ENCODE data around the gene IFT20. TPM values are rescaled to one million over a fixed set of nuclear protein-coding genes. Genes with fewer than 3 reads are reported as not detected.

IFT20 gene
- total and polyA plus RNA-seq, 9 of the 15 experiments (the other 6 are each of a cell fraction or from before 2014, with no cell fraction given) = 11.2 to 38.6 (median 20.1) TPM

DNA sequence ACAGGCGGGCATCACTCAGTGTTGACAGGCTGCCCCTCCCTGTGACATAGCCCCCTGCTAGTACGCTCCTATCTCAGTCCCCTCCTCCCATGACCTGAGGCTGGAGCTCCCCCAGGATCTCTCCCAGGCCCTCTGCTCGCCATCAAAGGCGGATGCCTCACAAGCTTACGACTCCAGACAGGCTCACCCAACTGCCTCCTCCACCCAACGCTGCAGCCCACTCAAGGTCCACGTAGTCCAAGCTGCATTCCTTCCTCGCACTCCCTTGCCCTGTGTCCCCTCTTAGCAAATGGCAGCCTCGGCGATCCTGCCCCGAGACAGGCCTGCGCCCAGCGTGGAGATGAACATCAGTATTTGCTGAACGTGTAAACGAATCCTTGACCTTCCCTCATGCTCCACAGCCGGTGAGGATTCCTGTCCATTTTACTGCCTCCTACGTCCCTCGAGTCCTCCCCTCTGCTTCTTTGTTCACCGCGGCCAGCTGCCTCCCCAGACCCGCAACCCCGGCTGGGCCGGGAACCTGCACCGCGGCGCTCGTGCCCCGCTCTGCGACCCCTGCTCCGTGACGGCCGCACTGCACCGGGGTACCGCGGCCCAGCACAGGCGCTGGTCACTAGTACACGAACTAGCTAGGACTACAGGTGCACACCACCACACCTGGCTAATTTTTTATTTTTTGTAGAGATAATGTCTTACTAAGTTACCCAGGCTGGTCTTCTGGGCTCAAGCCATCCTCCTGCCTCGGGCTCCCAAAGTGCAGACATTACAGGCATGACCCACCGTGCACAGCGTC is 17.1 kb downstream of the IFT20 start (continued):
- TF ChIP-seq, protein P1, sequence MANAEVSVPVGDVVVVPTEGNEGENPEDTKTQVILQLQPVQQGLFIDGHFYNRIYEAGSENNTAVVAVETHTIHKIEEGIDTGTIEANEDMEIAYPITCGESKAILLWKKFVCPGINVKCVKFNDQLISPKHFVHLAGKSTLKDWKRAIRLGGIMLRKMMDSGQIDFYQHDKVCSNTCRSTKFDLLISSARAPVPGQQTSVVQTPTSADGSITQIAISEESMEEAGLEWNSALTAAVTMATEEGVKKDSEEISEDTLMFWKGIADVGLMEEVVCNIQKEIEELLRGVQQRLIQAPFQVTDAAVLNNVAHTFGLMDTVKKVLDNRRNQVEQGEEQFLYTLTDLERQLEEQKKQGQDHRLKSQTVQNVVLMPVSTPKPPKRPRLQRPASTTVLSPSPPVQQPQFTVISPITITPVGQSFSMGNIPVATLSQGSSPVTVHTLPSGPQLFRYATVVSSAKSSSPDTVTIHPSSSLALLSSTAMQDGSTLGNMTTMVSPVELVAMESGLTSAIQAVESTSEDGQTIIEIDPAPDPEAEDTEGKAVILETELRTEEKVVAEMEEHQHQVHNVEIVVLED (CRISPR knock-in tag; IDR thresholded peaks at IDR 0.05) = peak; percentile 16; the same call in 1 of the 2 replicates
- no peak for TF ChIP-seq JUN (IDR thresholded peaks at IDR 0.05; ENCODE audit: borderline replicate concordance, low read depth, low read length)
- no peak for TF ChIP-seq JUN (CRISPR knock-in tag; IDR thresholded peaks at IDR 0.05; ENCODE audit: borderline replicate concordance)
- TF ChIP-seq NR3C1 (CRISPR knock-in tag; IDR thresholded peaks at IDR 0.05) = 0 out of 2 replicates have a peak, but pooled peaks have one; percentile 11
- TF ChIP-seq, protein P2, sequence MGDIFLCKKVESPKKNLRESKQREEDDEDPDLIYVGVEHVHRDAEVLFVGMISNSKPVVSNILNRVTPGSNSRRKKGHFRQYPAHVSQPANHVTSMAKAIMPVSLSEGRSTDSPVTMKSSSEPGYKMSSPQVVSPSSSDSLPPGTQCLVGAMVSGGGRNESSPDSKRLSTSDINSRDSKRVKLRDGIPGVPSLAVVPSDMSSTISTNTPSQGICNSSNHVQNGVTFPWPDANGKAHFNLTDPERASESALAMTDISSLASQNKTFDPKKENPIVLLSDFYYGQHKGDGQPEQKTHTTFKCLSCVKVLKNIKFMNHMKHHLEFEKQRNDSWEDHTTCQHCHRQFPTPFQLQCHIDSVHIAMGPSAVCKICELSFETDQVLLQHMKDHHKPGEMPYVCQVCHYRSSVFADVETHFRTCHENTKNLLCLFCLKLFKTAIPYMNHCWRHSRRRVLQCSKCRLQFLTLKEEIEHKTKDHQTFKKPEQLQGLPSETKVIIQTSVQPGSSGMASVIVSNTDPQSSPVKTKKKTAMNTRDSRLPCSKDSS (IDR thresholded peaks at IDR 0.05; ENCODE audit: low read depth, partially characterized antibody) = no peak
- no peak for TF ChIP-seq MYC (IDR thresholded peaks at IDR 0.05; ENCODE audit: low read depth, low read length)
- TF ChIP-seq MYC (CRISPR knock-in tag; IDR thresholded peaks at IDR 0.05; ENCODE audit: borderline replicate concordance, low read depth) = peak; percentile 58; the same call in 1 of the 2 replicates
- TF ChIP-seq ILK (tag; IDR thresholded peaks at IDR 0.05; ENCODE audit: borderline replicate concordance, low read depth) = no peak
- TF ChIP-seq TAF1 (IDR thresholded peaks at IDR 0.05; ENCODE audit: control insufficient read depth, extremely low read depth, insufficient read depth, low read length, severe bottlenecking) = peak; percentile 45
- TF ChIP-seq CREB3 (tag; conservative IDR thresholded peaks at IDR 0.05; ENCODE audit: low read depth) = 0 out of 2 replicates have a peak, but pooled peaks have one; percentile 27
- TF ChIP-seq, protein P3, sequence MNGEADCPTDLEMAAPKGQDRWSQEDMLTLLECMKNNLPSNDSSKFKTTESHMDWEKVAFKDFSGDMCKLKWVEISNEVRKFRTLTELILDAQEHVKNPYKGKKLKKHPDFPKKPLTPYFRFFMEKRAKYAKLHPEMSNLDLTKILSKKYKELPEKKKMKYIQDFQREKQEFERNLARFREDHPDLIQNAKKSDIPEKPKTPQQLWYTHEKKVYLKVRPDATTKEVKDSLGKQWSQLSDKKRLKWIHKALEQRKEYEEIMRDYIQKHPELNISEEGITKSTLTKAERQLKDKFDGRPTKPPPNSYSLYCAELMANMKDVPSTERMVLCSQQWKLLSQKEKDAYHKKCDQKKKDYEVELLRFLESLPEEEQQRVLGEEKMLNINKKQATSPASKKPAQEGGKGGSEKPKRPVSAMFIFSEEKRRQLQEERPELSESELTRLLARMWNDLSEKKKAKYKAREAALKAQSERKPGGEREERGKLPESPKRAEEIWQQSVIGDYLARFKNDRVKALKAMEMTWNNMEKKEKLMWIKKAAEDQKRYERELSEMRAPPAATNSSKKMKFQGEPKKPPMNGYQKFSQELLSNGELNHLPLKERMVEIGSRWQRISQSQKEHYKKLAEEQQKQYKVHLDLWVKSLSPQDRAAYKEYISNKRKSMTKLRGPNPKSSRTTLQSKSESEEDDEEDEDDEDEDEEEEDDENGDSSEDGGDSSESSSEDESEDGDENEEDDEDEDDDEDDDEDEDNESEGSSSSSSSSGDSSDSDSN (IDR thresholded peaks at IDR 0.05; ENCODE audit: borderline replicate concordance in 1 of 2, low read depth in 2 of 2, low read length in 2 of 2) = 0 out of 4 replicates have a peak, but pooled peaks have one; percentile 46 to 59
- TF ChIP-seq SIN3A (IDR thresholded peaks at IDR 0.05; ENCODE audit: borderline replicate concordance in 2 of 2, control insufficient read depth in 1 of 2, low read depth in 2 of 2, low read length in 2 of 2) = no peak
- 0 out of 2 replicates have a peak, but pooled peaks have one; percentile 20 for TF ChIP-seq CREB1 (IDR thresholded peaks at IDR 0.05)
- TF ChIP-seq CREB1 (CRISPR knock-in tag; IDR thresholded peaks at IDR 0.05) = no peak
- TF ChIP-seq ZC3H4 (CRISPR knock-in tag; IDR thresholded peaks at IDR 0.05; ENCODE audit: borderline replicate concordance) = no peak
- TF ChIP-seq DMBX1 (CRISPR knock-in tag; IDR thresholded peaks at IDR 0.05; ENCODE audit: borderline replicate concordance) = no peak

All from K562 (cell line).